GM18907 (cell line): Measurements from ENCODE around the gene OVCH2.
"Not testable (repeated sequence)": the region's sequence is repeated elsewhere in the genome, so short reads cannot be mapped to it uniquely, and the experiment has no call there.

ENCODE experiments used
- ATAC-seq: cut with Tn5 transposase; IDR thresholded peaks from one replicate; pipeline ENCODE4 v1.9.1; 2021; ENCODE audit warnings: mild to moderate bottlenecking, moderate library complexity; ENCODE audit not compliant: unreplicated experiment

Gene OVCH2

GRCh38 chr11:7672276-7672959 lies 33.9 kb downstream of the OVCH2 start:
- ATAC-seq, result peak; percentile 35

GRCh38 chr11:7671347-7672215 lies 34.7 kb downstream of the OVCH2 start:
- peak; percentile 79 for ATAC-seq

GRCh38 chr11:7670641-7671040 lies 35.6 kb downstream of the OVCH2 start:
- no peak for ATAC-seq

GRCh38 chr11:7668911-7669310 lies 37.4 kb downstream of the OVCH2 start:
- ATAC-seq, result no peak

- ATAC-seq, result no peak
These were observed 37.8 kb downstream of the OVCH2 start for GRCh38 chr11:7668464-7668863.

- ATAC-seq, result no peak
These were observed 38.8 kb downstream of the OVCH2 start for GRCh38 chr11:7667460-7667859.

GRCh38 chr11:7666292-7666866 lies 39.9 kb downstream of the OVCH2 start:
- ATAC-seq, result no peak

- peak; percentile 99 for ATAC-seq
These were observed 40.6 kb downstream of the OVCH2 start for GRCh38 chr11:7665473-7666291.

- ATAC-seq, result no peak
These were observed 41.4 kb downstream of the OVCH2 start for GRCh38 chr11:7664867-7665266.

- not testable (repeated sequence) for ATAC-seq
These were observed 42.7 kb downstream of the OVCH2 start for GRCh38 chr11:7663531-7663930.

GRCh38 chr11:7657306-7658025 lies 48.8 kb downstream of the OVCH2 start:
- ATAC-seq, result peak; percentile 56

GRCh38 chr11:7656704-7657103 lies 49.6 kb downstream of the OVCH2 start:
- no peak for ATAC-seq

GRCh38 chr11:7655253-7656217 lies 50.7 kb downstream of the OVCH2 start:
- ATAC-seq, result no peak

- no peak for ATAC-seq
These were observed 52.0 kb downstream of the OVCH2 start for GRCh38 chr11:7654195-7654705.

- no peak for ATAC-seq
These were observed 54.6 kb downstream of the OVCH2 start for GRCh38 chr11:7651700-7652099.

- no peak for ATAC-seq
These were observed 55.1 kb downstream of the OVCH2 start for GRCh38 chr11:7651140-7651551.

GRCh38 chr11:7648264-7648663 lies 58.0 kb downstream of the OVCH2 start:
- no peak for ATAC-seq

- ATAC-seq, result no peak
These were observed 59.4 kb downstream of the OVCH2 start for GRCh38 chr11:7646866-7647265.

- ATAC-seq, result no peak
These were observed 61.1 kb downstream of the OVCH2 start for GRCh38 chr11:7645206-7645605.
